Measurements from ENCODE around the gene RPS27L.
"Not testable (repeated sequence)": the region's sequence is repeated elsewhere in the genome, so short reads cannot be mapped to it uniquely, and the experiment has no call there.

GRCh38 chr15:63098901-63099300 is 58.4 kb downstream of the RPS27L start:
- not testable (repeated sequence) for TF ChIP-seq CTCF (IDR thresholded peaks at IDR 0.05); POLR2A (IDR thresholded peaks at IDR 0.05; ENCODE audit: low read length); BHLHE40 (IDR thresholded peaks at IDR 0.05; ENCODE audit: low read depth, low read length); MAFK (IDR thresholded peaks at IDR 0.05; ENCODE audit: partially characterized antibody)
